GM12878 (cell line): Measurements from ENCODE around the gene MBIP. TPM values are rescaled to one million over a fixed set of nuclear protein-coding genes. Genes with fewer than 3 reads are reported as not detected.

Source experiments
- ATAC-seq: fragments of 200-7000 bp; cut with Tn5 transposase; 3 replicates; pipeline ENCODE4 v1.9.1; 2020; ENCODE audit warnings: mild to moderate bottlenecking, moderate library complexity
- BruUV-seq: library from RNA; stranded (reverse); fragments of 400-500 nt; replicated peaks from 2 replicates; lab custom pipeline; 2021; lab: Mats Ljungman, UMichigan
- CTCF ChIA-PET: fragments of 300-600 bp; sonication (Branson Sonifier 250); formaldehyde crosslinking; extraction: SDS; loops from one replicate; lab custom pipeline; 2021; ENCODE audit warnings: inconsistent platforms; lab: Yijun Ruan, JAX
- POLR2A ChIA-PET: fragments of 350-600 bp; formaldehyde crosslinking; extraction: SDS; loops from one replicate; lab custom pipeline; 2021; ENCODE audit warnings: inconsistent platforms; lab: Charles Lee
- RAD21 ChIA-PET: fragments of 300-600 bp; sonication (Branson Sonifier 250); formaldehyde crosslinking; loops from one replicate; lab custom pipeline; 2023; ENCODE audit warnings: antibody characterized with exemption; ENCODE audit not compliant: unreplicated experiment; lab: Charles Lee
- SMC1A ChIA-PET: fragments of 300-600 bp; sonication (Branson Sonifier 250); formaldehyde crosslinking; loops from one replicate; lab custom pipeline; 2023; ENCODE audit not compliant: unreplicated experiment, uncharacterized antibody; lab: Charles Lee
- DNase-seq: peaks from one replicate; pipeline ENCODE4 v3.0.0-alpha.2; 2011; ENCODE audit warnings: low read depth, low spot score
- FAIRE-seq: peaks from 3 replicates; lab custom pipeline; 2011; peaks lifted over from hg19 to GRCh38; lab: Jason Lieb, UNC
- H2AFZ ChIP-seq: 2 replicates; pipeline ENCODE4 v1.6.0; 2011; ENCODE audit warnings: low read depth, low read length, control low read depth; ENCODE audit not compliant: control insufficient read depth
- H3K27ac ChIP-seq: 2 replicates; pipeline ENCODE4 v1.5.1; 2011; ENCODE audit warnings: control low read depth; ENCODE audit not compliant: control insufficient read depth, insufficient read depth
- H3K27me3 ChIP-seq, 2 experiments: replicated peaks in 1 of 2; 2 replicates each; pipeline versions ENCODE4 v1.6.0 to v1.6.1; 2011; ENCODE audit warnings: low read length in 1 of 2; ENCODE audit not compliant: control insufficient read depth in 2 of 2, insufficient read depth in 2 of 2
- H3K36me3 ChIP-seq, 2 experiments: 2 replicates each; pipeline ENCODE4 v1.5.1; 2011; ENCODE audit warnings: low read length in 1 of 2; ENCODE audit not compliant: control insufficient read depth in 2 of 2, insufficient read depth in 2 of 2
- H3K4me1 ChIP-seq: 2 replicates; pipeline ENCODE4 v1.6.1; 2011; ENCODE audit warnings: mild to moderate bottlenecking, low read length, moderate library complexity, mixed read lengths; ENCODE audit not compliant: control insufficient read depth, insufficient read depth
- H3K4me2 ChIP-seq: 2 replicates; pipeline ENCODE4 v1.6.0; 2011; ENCODE audit warnings: control low read depth; ENCODE audit not compliant: control insufficient read depth, insufficient read depth
- H3K4me3 ChIP-seq: fragments of 200-600 bp; sonication (generic); 2 replicates; pipeline ENCODE4 v1.5.1; 2016
- H3K79me2 ChIP-seq: 2 replicates; pipeline ENCODE4 v1.6.0; 2011; ENCODE audit warnings: low read length; ENCODE audit not compliant: control insufficient read depth, insufficient read depth
- H3K9ac ChIP-seq: 2 replicates; pipeline ENCODE4 v1.8.0; 2011; ENCODE audit warnings: low read length, control low read depth, mixed read lengths; ENCODE audit not compliant: control insufficient read depth, insufficient read depth
- H3K9me3 ChIP-seq: replicated peaks from 3 replicates; pipeline ENCODE4 v1.5.1; 2011; ENCODE audit warnings: mild to moderate bottlenecking, low read length; ENCODE audit not compliant: control insufficient read depth, insufficient read depth
- H4K20me1 ChIP-seq: 2 replicates; pipeline ENCODE4 v1.6.0; 2011; ENCODE audit not compliant: control insufficient read depth, insufficient read depth
- ATF7 ChIP-seq: fragments of 450-650 bp; IDR thresholded peaks from 2 replicates; pipeline ENCODE4 v1.6.1; 2016; ENCODE audit warnings: low read depth, mild to moderate bottlenecking
- CBFB ChIP-seq: IDR thresholded peaks from 2 replicates; pipeline ENCODE4 v1.6.1; 2016; ENCODE audit warnings: antibody characterized with exemption, low read depth
- EED ChIP-seq: sonication (generic); IDR thresholded peaks from 2 replicates; pipeline ENCODE4 v1.6.1; 2016; ENCODE audit warnings: antibody characterized with exemption, low read depth
- ETV6 ChIP-seq, 2 experiments: fragments of 450-650 bp in 1 of 2; IDR thresholded peaks in 1 of 2; conservative IDR thresholded peaks in 1 of 2; 2 replicates each; pipeline ENCODE4 v1.6.1; 2014; ENCODE audit warnings: antibody characterized with exemption in 1 of 2, borderline replicate concordance in 1 of 2, low read depth in 1 of 2, mild to moderate bottlenecking in 1 of 2, moderate library complexity in 1 of 2
- HCFC1 ChIP-seq: fragments of 150-350 bp; IDR thresholded peaks from 2 replicates; pipeline ENCODE4 v1.6.1; 2014; ENCODE audit warnings: low read length
- IKZF2 ChIP-seq, 2 experiments: fragments of 450-650 bp; IDR thresholded peaks; 2 replicates each; pipeline ENCODE4 v1.6.1; 2017; ENCODE audit warnings: mild to moderate bottlenecking in 2 of 2, moderate library complexity in 2 of 2
- LARP7 ChIP-seq: fragments of 450-650 bp; IDR thresholded peaks from 2 replicates; pipeline ENCODE4 v1.6.1; 2017; ENCODE audit warnings: mild to moderate bottlenecking
- MEF2B ChIP-seq: fragments of 450-650 bp; IDR thresholded peaks from 2 replicates; pipeline ENCODE4 v1.6.1; 2018; ENCODE audit warnings: mild to moderate bottlenecking, moderate library complexity; ENCODE audit not compliant: partially characterized antibody, poor library complexity, severe bottlenecking
- NFYA ChIP-seq: IDR thresholded peaks from 2 replicates; pipeline ENCODE4 v1.6.1; 2011; ENCODE audit warnings: low read depth, mild to moderate bottlenecking, low read length, improper control_type of control experiment, borderline replicate concordance
- PAX5 ChIP-seq: IDR thresholded peaks from 2 replicates; pipeline ENCODE4 v1.6.1; 2011; ENCODE audit warnings: low read depth, low read length, borderline replicate concordance
- RAD21 ChIP-seq: IDR thresholded peaks from 2 replicates; pipeline ENCODE4 v1.6.1; 2011; ENCODE audit warnings: mild to moderate bottlenecking, low read depth, low read length, moderate library complexity; ENCODE audit not compliant: insufficient read depth
- TCF12 ChIP-seq: IDR thresholded peaks from 2 replicates; pipeline ENCODE4 v1.6.1; 2011; ENCODE audit warnings: low read depth, mild to moderate bottlenecking, low read length
- ZNF207 ChIP-seq: fragments of 450-650 bp; IDR thresholded peaks from 2 replicates; pipeline ENCODE4 v1.6.1; 2014; ENCODE audit warnings: antibody characterized with exemption, mild to moderate bottlenecking, borderline replicate concordance
- WGBS: methylation state at CpG from one replicate; pipeline ENCODE4 v1.1.6; 2016; ENCODE audit warnings: low lambda C conversion rate; ENCODE audit not compliant: insufficient replicate concordance, insufficient coverage; ENCODE audit errors: missing lambda C conversion rate; 5-methylcytosine and 5-hydroxymethylcytosine counted together
- in situ Hi-C: fragments of 300-500 bp; cut with MboI; formaldehyde crosslinking; loops from 9 replicates; pipeline ENCODE4 v1.14.3; 2018; ENCODE audit warnings: mixed read lengths
- intact Hi-C: fragments of 100-400 bp; cut with micrococcal nuclease; formaldehyde crosslinking; loops from one replicate; pipeline ENCODE4 v1.14.2; 2022; ENCODE audit not compliant: unreplicated experiment
- polyA plus RNA-seq, 11 experiments: library from polyadenylated mRNA; depleted of rRNA in 4 of 11; unstranded in 6 of 11; stranded (reverse) in 5 of 11; fragments of >200 nt; fragmentation: Nextera tagmentation in 4 of 11; fragmentation: Illumina TruSeq in 1 of 11; extraction: Ambion mirVana in 4 of 11; extraction: Trizol in 1 of 11; gene quantifications; 1 replicate in 1 of 11; 2 replicates in 10 of 11; pipeline versions ENCODE4 v1.2.1 to v1.2.3, GENCODE V29; 2011 to 2016; ENCODE audit warnings: inconsistent platforms in 2 of 11, missing spikeins in 2 of 11, low read depth in 1 of 11
- total RNA-seq, 4 experiments: library from RNA; depleted of rRNA in 3 of 4; stranded (reverse); fragments of >200 nt in 3 of 4; fragmentation: Illumina TruSeq in 1 of 4; extraction: Trizol in 1 of 4; gene quantifications; 2 replicates each; pipeline versions ENCODE4 v1.2.1 to v1.2.3, GENCODE V29; 2013 to 2021
- TF ChIP-seq, protein P1 (sequence below): fragments of 450-650 bp; conservative IDR thresholded peaks from 2 replicates; pipeline ENCODE4 v1.6.1; 2017; ENCODE audit warnings: mild to moderate bottlenecking, moderate library complexity
- TF ChIP-seq, protein P2 (sequence below): IDR thresholded peaks from 2 replicates; pipeline ENCODE4 v1.6.1; 2012; ENCODE audit warnings: low read depth, low read length, improper control_type of control experiment
- TF ChIP-seq, protein P3 (sequence below): IDR thresholded peaks from 2 replicates; pipeline ENCODE4 v1.6.1; 2011; ENCODE audit warnings: low read depth, low read length, improper control_type of control experiment, borderline replicate concordance
- TF ChIP-seq, protein P4 (sequence below): fragments of 450-650 bp; formaldehyde crosslinking; IDR thresholded peaks from 2 replicates; pipeline ENCODE4 v1.5.0; 2022; ENCODE audit warnings: mild to moderate bottlenecking, missing genetic modification characterization

Gene MBIP
- total and polyA plus RNA-seq, 10 of the 15 experiments (the other 5 are each of a cell fraction or from before 2014, with no cell fraction given) = 9.0 to 43.5 (median 32.1) TPM

DNA sequence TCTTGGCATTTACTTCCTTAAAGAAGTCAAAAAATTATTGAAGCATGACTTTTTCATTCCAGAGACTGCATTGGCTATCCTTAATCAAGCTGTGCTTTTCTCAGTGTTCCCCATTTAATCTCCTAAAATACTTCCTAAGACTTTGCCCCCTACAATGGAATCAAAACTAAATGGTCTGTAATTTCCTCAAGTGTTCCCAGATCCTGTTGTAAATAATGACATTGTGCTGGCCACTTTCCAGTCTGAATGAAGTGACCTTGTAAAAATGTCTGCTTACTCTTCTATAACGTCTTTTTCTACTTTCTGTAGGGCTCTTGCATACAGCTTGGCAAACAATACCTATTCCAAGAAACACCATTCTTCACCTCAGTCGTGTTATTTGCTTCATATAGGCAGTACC is 45.3 kb upstream of the MBIP start (continued):
- TF ChIP-seq, protein P1, sequence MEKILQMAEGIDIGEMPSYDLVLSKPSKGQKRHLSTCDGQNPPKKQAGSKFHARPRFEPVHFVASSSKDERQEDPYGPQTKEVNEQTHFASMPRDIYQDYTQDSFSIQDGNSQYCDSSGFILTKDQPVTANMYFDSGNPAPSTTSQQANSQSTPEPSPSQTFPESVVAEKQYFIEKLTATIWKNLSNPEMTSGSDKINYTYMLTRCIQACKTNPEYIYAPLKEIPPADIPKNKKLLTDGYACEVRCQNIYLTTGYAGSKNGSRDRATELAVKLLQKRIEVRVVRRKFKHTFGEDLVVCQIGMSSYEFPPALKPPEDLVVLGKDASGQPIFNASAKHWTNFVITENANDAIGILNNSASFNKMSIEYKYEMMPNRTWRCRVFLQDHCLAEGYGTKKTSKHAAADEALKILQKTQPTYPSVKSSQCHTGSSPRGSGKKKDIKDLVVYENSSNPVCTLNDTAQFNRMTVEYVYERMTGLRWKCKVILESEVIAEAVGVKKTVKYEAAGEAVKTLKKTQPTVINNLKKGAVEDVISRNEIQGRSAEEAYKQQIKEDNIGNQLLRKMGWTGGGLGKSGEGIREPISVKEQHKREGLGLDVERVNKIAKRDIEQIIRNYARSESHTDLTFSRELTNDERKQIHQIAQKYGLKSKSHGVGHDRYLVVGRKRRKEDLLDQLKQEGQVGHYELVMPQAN = no peak

DNA sequence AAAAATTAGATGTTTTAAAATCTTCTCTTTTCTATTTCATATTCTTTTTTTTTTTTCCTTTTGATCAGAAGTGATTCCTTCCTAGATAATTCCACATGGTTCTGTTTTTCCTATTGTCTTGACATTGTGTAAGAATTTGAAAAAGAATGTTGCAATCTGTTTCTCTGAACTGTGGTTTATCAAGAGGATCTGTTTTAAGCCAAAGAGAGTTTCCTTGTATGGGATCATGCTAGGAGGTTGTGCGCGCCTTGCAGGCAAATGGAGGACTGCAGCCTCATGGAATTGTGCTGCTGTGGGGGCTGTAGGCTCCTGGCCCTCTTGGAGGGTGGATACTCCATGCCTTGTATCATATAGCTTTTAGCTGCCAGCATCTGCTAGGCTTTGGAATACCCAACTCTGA is 43.3 kb upstream of the MBIP start:
- ChIA-PET CTCF (no interaction called here), SMC1A (no interaction called here), POLR2A (no interaction called here), RAD21 (no interaction called here)
- H3K9me3 ChIP-seq = no peaks in the 10 kb centered on the region
- DNase-seq (no peak), ATAC-seq (no peak), FAIRE-seq (no peak)
- no TSS peak for BruUV-seq
- intact Hi-C loops (no loop called here), in situ Hi-C loops (no loop called here)
- no peaks in the 10 kb centered on the region for H3K27me3 ChIP-seq
- no peak overlapping the region for H3K4me3 ChIP-seq
- no peak overlapping the region for H3K27ac ChIP-seq
- no peaks in the 10 kb centered on the region for H4K20me1 ChIP-seq
- H3K79me2 ChIP-seq = no peaks in the 10 kb centered on the region
- no peak overlapping the region for H2AFZ ChIP-seq
- no peak overlapping the region for H3K4me2 ChIP-seq
- WGBS = 98% methylated on average over 2 of the region's 2 CpGs
- no peaks in the 10 kb centered on the region for H3K4me1 ChIP-seq
- H3K9ac ChIP-seq = no peak overlapping the region
- no peaks in the 10 kb centered on the region for H3K36me3 ChIP-seq
- no peak for TF ChIP-seq ETV6 (conservative IDR thresholded peaks at IDR 0.05 in 1 of 2, IDR thresholded peaks at IDR 0.05 in 1 of 2; ENCODE audit: borderline replicate concordance in 1 of 2, low read depth in 1 of 2)
- no peak for TF ChIP-seq NFYA
- TF ChIP-seq IKZF2 (IDR thresholded peaks at IDR 0.05) = no peak
- TF ChIP-seq RAD21 = no peak
- TF ChIP-seq, protein P2, sequence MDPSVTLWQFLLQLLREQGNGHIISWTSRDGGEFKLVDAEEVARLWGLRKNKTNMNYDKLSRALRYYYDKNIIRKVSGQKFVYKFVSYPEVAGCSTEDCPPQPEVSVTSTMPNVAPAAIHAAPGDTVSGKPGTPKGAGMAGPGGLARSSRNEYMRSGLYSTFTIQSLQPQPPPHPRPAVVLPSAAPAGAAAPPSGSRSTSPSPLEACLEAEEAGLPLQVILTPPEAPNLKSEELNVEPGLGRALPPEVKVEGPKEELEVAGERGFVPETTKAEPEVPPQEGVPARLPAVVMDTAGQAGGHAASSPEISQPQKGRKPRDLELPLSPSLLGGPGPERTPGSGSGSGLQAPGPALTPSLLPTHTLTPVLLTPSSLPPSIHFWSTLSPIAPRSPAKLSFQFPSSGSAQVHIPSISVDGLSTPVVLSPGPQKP = no peak
- TF ChIP-seq MEF2B = no peak
- TF ChIP-seq, protein P3, sequence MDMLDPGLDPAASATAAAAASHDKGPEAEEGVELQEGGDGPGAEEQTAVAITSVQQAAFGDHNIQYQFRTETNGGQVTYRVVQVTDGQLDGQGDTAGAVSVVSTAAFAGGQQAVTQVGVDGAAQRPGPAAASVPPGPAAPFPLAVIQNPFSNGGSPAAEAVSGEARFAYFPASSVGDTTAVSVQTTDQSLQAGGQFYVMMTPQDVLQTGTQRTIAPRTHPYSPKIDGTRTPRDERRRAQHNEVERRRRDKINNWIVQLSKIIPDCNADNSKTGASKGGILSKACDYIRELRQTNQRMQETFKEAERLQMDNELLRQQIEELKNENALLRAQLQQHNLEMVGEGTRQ = no peak
- no peak for TF ChIP-seq LARP7
- no peak for TF ChIP-seq PAX5
- TF ChIP-seq HCFC1 = no peak
- TF ChIP-seq ZNF207 = no peak
- no peak for TF ChIP-seq ATF7
- TF ChIP-seq, protein P4, sequence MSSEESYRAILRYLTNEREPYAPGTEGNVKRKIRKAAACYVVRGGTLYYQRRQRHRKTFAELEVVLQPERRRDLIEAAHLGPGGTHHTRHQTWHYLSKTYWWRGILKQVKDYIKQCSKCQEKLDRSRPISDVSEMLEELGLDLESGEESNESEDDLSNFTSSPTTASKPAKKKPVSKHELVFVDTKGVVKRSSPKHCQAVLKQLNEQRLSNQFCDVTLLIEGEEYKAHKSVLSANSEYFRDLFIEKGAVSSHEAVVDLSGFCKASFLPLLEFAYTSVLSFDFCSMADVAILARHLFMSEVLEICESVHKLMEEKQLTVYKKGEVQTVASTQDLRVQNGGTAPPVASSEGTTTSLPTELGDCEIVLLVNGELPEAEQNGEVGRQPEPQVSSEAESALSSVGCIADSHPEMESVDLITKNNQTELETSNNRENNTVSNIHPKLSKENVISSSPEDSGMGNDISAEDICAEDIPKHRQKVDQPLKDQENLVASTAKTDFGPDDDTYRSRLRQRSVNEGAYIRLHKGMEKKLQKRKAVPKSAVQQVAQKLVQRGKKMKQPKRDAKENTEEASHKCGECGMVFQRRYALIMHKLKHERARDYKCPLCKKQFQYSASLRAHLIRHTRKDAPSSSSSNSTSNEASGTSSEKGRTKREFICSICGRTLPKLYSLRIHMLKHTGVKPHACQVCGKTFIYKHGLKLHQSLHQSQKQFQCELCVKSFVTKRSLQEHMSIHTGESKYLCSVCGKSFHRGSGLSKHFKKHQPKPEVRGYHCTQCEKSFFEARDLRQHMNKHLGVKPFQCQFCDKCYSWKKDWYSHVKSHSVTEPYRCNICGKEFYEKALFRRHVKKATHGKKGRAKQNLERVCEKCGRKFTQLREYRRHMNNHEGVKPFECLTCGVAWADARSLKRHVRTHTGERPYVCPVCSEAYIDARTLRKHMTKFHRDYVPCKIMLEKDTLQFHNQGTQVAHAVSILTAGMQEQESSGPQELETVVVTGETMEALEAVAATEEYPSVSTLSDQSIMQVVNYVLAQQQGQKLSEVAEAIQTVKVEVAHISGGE (CRISPR knock-in tag) = no peak
- TF ChIP-seq CBFB = no peak
- no peak for TF ChIP-seq TCF12
- no peak for TF ChIP-seq EED
